K562 (cell line): ENCODE results near the gene ANO9. TPM values are rescaled to one million over a fixed set of nuclear protein-coding genes. Genes with fewer than 3 reads are reported as not detected.

ENCODE experiments used
- ATF4 ChIP-seq: fragments of 450-650 bp; formaldehyde crosslinking; IDR thresholded peaks from 2 replicates; pipeline ENCODE4 v1.4.0; 2022; ENCODE audit warnings: mild to moderate bottlenecking, moderate library complexity
- CEBPB ChIP-seq: fragments of 450-650 bp; IDR thresholded peaks from 2 replicates; pipeline ENCODE4 v1.6.1; 2016; ENCODE audit warnings: missing genetic modification characterization, missing compliant biosample characterization
- CUX1 ChIP-seq: fragments of 200-800 bp; sonication (Bioruptor generic); IDR thresholded peaks from 2 replicates; pipeline ENCODE4 v1.6.1; 2016; ENCODE audit warnings: missing genetic modification characterization, missing compliant biosample characterization
- FOXA1 ChIP-seq: fragments of 450-650 bp; IDR thresholded peaks from 2 replicates; pipeline ENCODE4 v1.6.1; 2016; ENCODE audit warnings: mild to moderate bottlenecking, borderline replicate concordance
- GTF2B ChIP-seq: IDR thresholded peaks from 2 replicates; pipeline ENCODE4 v1.6.1; 2011; ENCODE audit not compliant: insufficient read length; ENCODE audit errors: extremely low read depth
- HNRNPH1 ChIP-seq: fragments of 200-400 bp; formaldehyde crosslinking; optimal IDR thresholded peaks from 2 replicates; pipeline ENCODE3; 2017; ENCODE audit warnings: low read depth, mild to moderate bottlenecking, low read length, moderate library complexity
- HNRNPK ChIP-seq: fragments of 200-400 bp; formaldehyde crosslinking; IDR thresholded peaks from one replicate; pipeline ENCODE4 v1.6.1; 2018; ENCODE audit warnings: mild to moderate bottlenecking, low read depth, low read length; ENCODE audit not compliant: poor library complexity, severe bottlenecking
- HOMEZ ChIP-seq: fragments of 250-450 bp; sonication (Bioruptor Pico); IDR thresholded peaks from 2 replicates; pipeline ENCODE4 v1.4.0; 2020; ENCODE audit warnings: mild to moderate bottlenecking, moderate library complexity
- L3MBTL2 ChIP-seq: fragments of 450-650 bp; IDR thresholded peaks from 2 replicates; pipeline ENCODE4 v1.6.1; 2016; ENCODE audit warnings: mild to moderate bottlenecking, moderate library complexity
- NFRKB ChIP-seq: fragments of 450-650 bp; IDR thresholded peaks from 2 replicates; pipeline ENCODE4 v1.6.1; 2016; ENCODE audit warnings: low read depth
- PHF21A ChIP-seq: fragments of 450-650 bp; IDR thresholded peaks from 2 replicates; pipeline ENCODE4 v1.6.1; 2017; ENCODE audit warnings: low read depth, borderline replicate concordance
- PML ChIP-seq: IDR thresholded peaks from 2 replicates; pipeline ENCODE4 v1.6.1; 2012; ENCODE audit warnings: low read length, inconsistent platforms
- POLR3G ChIP-seq: IDR thresholded peaks from 2 replicates; pipeline ENCODE4 v1.6.1; 2011; ENCODE audit not compliant: insufficient read length, insufficient replicate concordance; ENCODE audit errors: extremely low read depth
- PTBP1 ChIP-seq: fragments of 200-400 bp; formaldehyde crosslinking; IDR thresholded peaks from 2 replicates; pipeline ENCODE4 v1.6.1; 2017; ENCODE audit warnings: low read depth, low read length
- SP1 ChIP-seq: sonication (generic); formaldehyde crosslinking; IDR thresholded peaks from 2 replicates; pipeline ENCODE4 v1.8.1; 2022; ENCODE audit warnings: mild to moderate bottlenecking, missing genetic modification reagents
- VEZF1 ChIP-seq: fragments of 200-800 bp; sonication (Bioruptor generic); IDR thresholded peaks from 2 replicates; pipeline ENCODE4 v1.6.1; 2017; ENCODE audit warnings: missing genetic modification characterization, missing compliant biosample characterization
- ZNF197 ChIP-seq: fragments of 200-800 bp; sonication (Bioruptor generic); IDR thresholded peaks from 2 replicates; pipeline ENCODE4 v1.6.1; 2016; ENCODE audit warnings: low read depth, missing genetic modification characterization, missing compliant biosample characterization
- ZNF354B ChIP-seq: fragments of 250-450 bp; sonication (Bioruptor Pico); IDR thresholded peaks from 2 replicates; pipeline ENCODE4 v1.4.0; 2020
- polyA plus RNA-seq, 8 experiments: library from polyadenylated mRNA; depleted of rRNA in 4 of 8; stranded (reverse) in 5 of 8; unstranded in 3 of 8; fragments of >200 nt; fragmentation: Nextera tagmentation in 2 of 8; fragmentation: Illumina TruSeq in 1 of 8; extraction: Ambion mirVana in 2 of 8; extraction: Trizol in 1 of 8; gene quantifications; 2 replicates each; pipeline versions ENCODE4 v1.2.1 to v1.2.3, GENCODE V29; 2011 to 2014; ENCODE audit warnings: inconsistent platforms in 1 of 8, missing spikeins in 1 of 8
- total RNA-seq, 7 experiments: library from RNA; depleted of rRNA in 6 of 7; stranded (reverse); fragments of >200 nt in 6 of 7; fragmentation: Illumina TruSeq in 2 of 7; extraction: Trizol in 2 of 7; gene quantifications; 2 replicates each; pipeline versions ENCODE4 v1.2.1 to v1.2.3, GENCODE V29; 2011 to 2021; ENCODE audit warnings: low replicate concordance in 1 of 7

The ANO9 gene
- total and polyA plus RNA-seq, 9 of the 15 experiments (the other 6 are each of a cell fraction or from before 2014, with no cell fraction given) = 0.20 to 14.5 (median 4.5) TPM

GRCh38 chr11:393219-394033 lies 48.4 kb downstream of the ANO9 start (continued):
- TF ChIP-seq HOMEZ = no peak
- TF ChIP-seq PTBP1 = no peak
- no peak for TF ChIP-seq HNRNPH1
- TF ChIP-seq CEBPB = no peak
- no peak; the same call in 1 of the 2 replicates for TF ChIP-seq L3MBTL2
- peak; percentile 83 for TF ChIP-seq VEZF1 (CRISPR knock-in tag)
- TF ChIP-seq PML = no peak
- no peak for TF ChIP-seq ZNF197 (CRISPR knock-in tag)
- TF ChIP-seq ATF4 (CRISPR knock-in tag) = no peak
- no peak for TF ChIP-seq FOXA1
- TF ChIP-seq CUX1 (CRISPR knock-in tag) = no peak
- no peak for TF ChIP-seq ZNF354B (CRISPR knock-in tag)
- no peak for TF ChIP-seq PHF21A
- TF ChIP-seq SP1 (CRISPR knock-in tag) = 0 out of 2 replicates have a peak, but pooled peaks have one; percentile 16
- TF ChIP-seq POLR3G = no peak
- TF ChIP-seq GTF2B = no peak
- TF ChIP-seq HNRNPK = no peak
- no peak for TF ChIP-seq NFRKB
